AG08396 (cell line): ENCODE results near the gene MYL10.

ENCODE experiments used
- DNase-seq: peaks from one replicate; pipeline ENCODE4 v3.0.0; 2012; ENCODE audit warnings: low spot score, mixed read lengths

Gene MYL10

GRCh38 chr7:101565601-101566209, 63.4 kb downstream of the MYL10 start:
- DNase-seq = peak; percentile 1

DNA sequence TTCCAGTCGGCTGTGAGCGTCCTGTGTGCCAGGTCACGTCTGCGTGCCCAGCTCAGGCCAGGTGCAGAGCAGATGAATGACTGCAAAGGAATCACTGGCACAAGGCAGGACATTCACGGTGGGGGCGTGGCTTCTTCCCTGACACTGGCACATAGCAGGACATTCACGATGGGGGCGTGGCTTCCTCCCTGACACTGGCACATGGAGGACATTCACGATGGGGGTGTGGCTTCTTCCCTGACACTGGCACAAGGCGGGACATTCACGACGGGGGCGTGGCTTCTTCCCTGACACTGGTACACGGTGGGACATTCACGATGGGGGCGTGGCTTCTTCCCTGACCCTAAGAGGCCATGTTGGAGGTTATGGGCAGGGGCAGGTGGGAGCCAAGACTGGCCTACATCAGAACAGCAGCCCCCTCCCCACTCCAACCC, 64.3 kb downstream of the MYL10 start:
- DNase-seq = peak; percentile 10

- DNase-seq = peak; percentile 2
Observed at GRCh38 chr7:101563943-101564777, 64.9 kb downstream of the MYL10 start.
